ENCODE measurements around the gene DEDD2.

The DEDD2 gene

GRCh38 chr19:42168206-42168605, 49.3 kb downstream of the DEDD2 start:
- H3K4me3 ChIP-seq (ENCODE audit: low read depth, low read length), result no peak overlapping the region
- DNase-seq (ENCODE audit: low read depth), result no peak
- TF ChIP-seq CTCF (IDR thresholded peaks at IDR 0.05; ENCODE audit: low read depth, low read length) (no peak), MAX (IDR thresholded peaks at IDR 0.05; ENCODE audit: low read depth, low read length) (no peak), POLR2A (IDR thresholded peaks at IDR 0.05; ENCODE audit: extremely low read depth, insufficient read length) (no peak), MYC (IDR thresholded peaks at IDR 0.05; ENCODE audit: low read depth, low read length) (no peak)

GRCh38 chr19:42166316-42166715, 51.2 kb downstream of the DEDD2 start:
- DNase-seq (ENCODE audit: low read depth), result no peak
- H3K4me3 ChIP-seq (ENCODE audit: low read depth, low read length), result no peak overlapping the region
- TF ChIP-seq POLR2A (IDR thresholded peaks at IDR 0.05; ENCODE audit: extremely low read depth, insufficient read length) (no peak), MAX (IDR thresholded peaks at IDR 0.05; ENCODE audit: low read depth, low read length) (no peak), MYC (IDR thresholded peaks at IDR 0.05; ENCODE audit: low read depth, low read length) (no peak), CTCF (IDR thresholded peaks at IDR 0.05; ENCODE audit: low read depth, low read length) (no peak)

- TF ChIP-seq CTCF (IDR thresholded peaks at IDR 0.05; ENCODE audit: low read depth, low read length) (no peak), MAX (IDR thresholded peaks at IDR 0.05; ENCODE audit: low read depth, low read length) (no peak), MYC (IDR thresholded peaks at IDR 0.05; ENCODE audit: low read depth, low read length) (no peak), POLR2A (IDR thresholded peaks at IDR 0.05; ENCODE audit: extremely low read depth, insufficient read length) (no peak)
Observed at GRCh38 chr19:42165146-42165545, 52.3 kb downstream of the DEDD2 start.

GRCh38 chr19:42161616-42162263, 55.7 kb downstream of the DEDD2 start:
- TF ChIP-seq MYC (IDR thresholded peaks at IDR 0.05; ENCODE audit: low read depth, low read length) (no peak), MAX (IDR thresholded peaks at IDR 0.05; ENCODE audit: low read depth, low read length) (no peak), CTCF (IDR thresholded peaks at IDR 0.05; ENCODE audit: low read depth, low read length) (no peak), POLR2A (IDR thresholded peaks at IDR 0.05; ENCODE audit: extremely low read depth, insufficient read length) (no peak)
- no peak for DNase-seq (ENCODE audit: low read depth)
- no peak overlapping the region for H3K4me3 ChIP-seq (ENCODE audit: low read depth, low read length)

More at GRCh38 chr19:42165146-42165545, 52.3 kb downstream of the DEDD2 start:
- no peak for DNase-seq (ENCODE audit: low read depth)
- no peak overlapping the region for H3K4me3 ChIP-seq (ENCODE audit: low read depth, low read length)

GRCh38 chr19:42159942-42160341, 57.5 kb downstream of the DEDD2 start:
- TF ChIP-seq MYC (IDR thresholded peaks at IDR 0.05; ENCODE audit: low read depth, low read length) (no peak), CTCF (IDR thresholded peaks at IDR 0.05; ENCODE audit: low read depth, low read length) (no peak), POLR2A (IDR thresholded peaks at IDR 0.05; ENCODE audit: extremely low read depth, insufficient read length) (no peak), MAX (IDR thresholded peaks at IDR 0.05; ENCODE audit: low read depth, low read length) (no peak)
- no peak overlapping the region for H3K4me3 ChIP-seq (ENCODE audit: low read depth, low read length)
- DNase-seq (ENCODE audit: low read depth), result no peak

Measured in NB4 (cell line).